Mesenchymal stem cell (in vitro differentiated cells and primary cell): ENCODE measurements around the gene CST4.

Source experiments
- DNase-seq: peaks from one replicate; pipeline ENCODE4 v3.0.0-alpha.2; 2013
- H2AFZ ChIP-seq: one replicate; pipeline ENCODE4 v1.6.1; 2013; ENCODE audit warnings: low read depth, mild to moderate bottlenecking, control low read depth, inconsistent platforms, low read length, moderate library complexity
- H2AK5ac ChIP-seq: 2 replicates; pipeline ENCODE4 v1.6.1; 2013; ENCODE audit warnings: low read length, moderate library complexity, mild to moderate bottlenecking, inconsistent platforms; ENCODE audit not compliant: severe bottlenecking
- H2BK120ac ChIP-seq: one replicate; pipeline ENCODE4 v1.6.1; 2013; ENCODE audit warnings: low read depth, mild to moderate bottlenecking, inconsistent platforms, low read length, moderate library complexity
- H2BK12ac ChIP-seq, 2 experiments: one replicate each; pipeline ENCODE4 v1.6.1; 2013; ENCODE audit warnings: inconsistent platforms in 2 of 2, low read length in 2 of 2, mild to moderate bottlenecking in 2 of 2, moderate library complexity in 2 of 2, control low read depth in 1 of 2
- H2BK15ac ChIP-seq: one replicate; pipeline ENCODE4 v1.6.1; 2013; ENCODE audit warnings: mild to moderate bottlenecking, low read depth, inconsistent platforms; ENCODE audit not compliant: poor library complexity, severe bottlenecking
- H2BK5ac ChIP-seq: 2 replicates; pipeline ENCODE4 v1.6.1; 2013; ENCODE audit warnings: low read depth, mild to moderate bottlenecking, low read length, control low read depth, inconsistent platforms; ENCODE audit not compliant: poor library complexity, severe bottlenecking
- H3K14ac ChIP-seq, 2 experiments: one replicate each; pipeline ENCODE4 v1.6.1; 2013; ENCODE audit warnings: inconsistent platforms in 2 of 2, low read length in 2 of 2, control low read depth in 1 of 2, mild to moderate bottlenecking in 1 of 2, moderate library complexity in 1 of 2
- H3K18ac ChIP-seq, 2 experiments: one replicate each; pipeline ENCODE4 v1.6.1; 2013; ENCODE audit warnings: inconsistent platforms in 2 of 2, low read length in 2 of 2, control low read depth in 1 of 2, low read depth in 1 of 2, mild to moderate bottlenecking in 1 of 2
- H3K23ac ChIP-seq, 2 experiments: one replicate each; pipeline ENCODE4 v1.6.1; 2013; ENCODE audit warnings: inconsistent platforms in 2 of 2, low read length in 2 of 2, mild to moderate bottlenecking in 2 of 2, moderate library complexity in 2 of 2, control low read depth in 1 of 2
- H3K27ac ChIP-seq: 2 replicates; pipeline ENCODE4 v1.5.1; 2013; ENCODE audit warnings: mild to moderate bottlenecking, moderate library complexity, low read length, control low read depth, inconsistent platforms; ENCODE audit not compliant: poor library complexity, severe bottlenecking
- H3K27me3 ChIP-seq, 2 experiments: 2 replicates each; pipeline versions ENCODE4 v1.6.1 to v1.7.0; 2013; ENCODE audit warnings: low read length in 2 of 2, mild to moderate bottlenecking in 2 of 2, moderate library complexity in 2 of 2, control low read depth in 1 of 2, inconsistent platforms in 1 of 2; ENCODE audit not compliant: control insufficient read depth in 1 of 2, insufficient read depth in 1 of 2
- H3K36me3 ChIP-seq, 2 experiments: 2 replicates each; pipeline versions ENCODE4 v1.6.1 to v1.7.0; 2013; ENCODE audit warnings: low read length in 2 of 2, control low read depth in 1 of 2, inconsistent platforms in 1 of 2, low read depth in 1 of 2, mild to moderate bottlenecking in 1 of 2; ENCODE audit not compliant: insufficient read depth in 2 of 2, control insufficient read depth in 1 of 2
- H3K4ac ChIP-seq, 2 experiments: one replicate each; pipeline ENCODE4 v1.6.1; 2013; ENCODE audit warnings: inconsistent platforms in 2 of 2, low read length in 2 of 2, mild to moderate bottlenecking in 2 of 2, moderate library complexity in 2 of 2, control low read depth in 1 of 2, low read depth in 1 of 2
- H3K4me1 ChIP-seq: 2 replicates; pipeline ENCODE4 v1.6.1; 2013; ENCODE audit warnings: low read depth, low read length, control low read depth; ENCODE audit not compliant: control insufficient read depth, insufficient read depth
- H3K4me2 ChIP-seq: 2 replicates; pipeline ENCODE4 v1.6.1; 2013; ENCODE audit warnings: low read length, mild to moderate bottlenecking, inconsistent platforms; ENCODE audit not compliant: poor library complexity, severe bottlenecking
- H3K4me3 ChIP-seq, 2 experiments: 2 replicates each; pipeline versions ENCODE4 v1.5.1 to v1.7.0; 2013; ENCODE audit warnings: low read length in 2 of 2, mild to moderate bottlenecking in 2 of 2, control low read depth in 1 of 2, low read depth in 1 of 2; ENCODE audit not compliant: insufficient read depth in 1 of 2
- H3K79me1 ChIP-seq: replicated peaks from 2 replicates; pipeline ENCODE4 v1.6.1; 2013; ENCODE audit warnings: mild to moderate bottlenecking, control low read depth, low read length, inconsistent platforms; ENCODE audit not compliant: poor library complexity, severe bottlenecking
- H3K9ac ChIP-seq: 2 replicates; pipeline ENCODE4 v1.7.0; 2013; ENCODE audit warnings: mild to moderate bottlenecking, low read length, moderate library complexity
- H3K9me3 ChIP-seq: 2 replicates; pipeline ENCODE4 v1.7.0; 2013; ENCODE audit warnings: mild to moderate bottlenecking, low read length; ENCODE audit not compliant: control insufficient read depth
- H4K8ac ChIP-seq: one replicate; pipeline ENCODE4 v1.6.1; 2013; ENCODE audit warnings: inconsistent platforms, mild to moderate bottlenecking, low read length, moderate library complexity
- H4K91ac ChIP-seq: one replicate; pipeline ENCODE4 v1.6.1; 2013; ENCODE audit warnings: mild to moderate bottlenecking, low read length, inconsistent platforms
- WGBS: methylation state at CpG from one replicate; pipeline ENCODE4 v1.1.7; 2013; ENCODE audit warnings: mixed read lengths; 5-methylcytosine and 5-hydroxymethylcytosine counted together

Gene CST4

GRCh38 chr20:23658336-23658735 is 30.5 kb downstream of the CST4 start:
- H2BK120ac ChIP-seq: no peak overlapping the region
- no peak overlapping the region for H2AFZ ChIP-seq
- peak overlapping the region; percentile 86 for H2AK5ac ChIP-seq
- no peaks in the 10 kb centered on the region for H3K79me1 ChIP-seq
- H3K9me3 ChIP-seq: no peaks in the 10 kb centered on the region
- H3K4ac ChIP-seq: no peak overlapping the region
- no peaks in the 10 kb centered on the region for H3K36me3 ChIP-seq
- H2BK5ac ChIP-seq: peak overlapping the region; percentile 84
- no peak overlapping the region for H3K4me3 ChIP-seq
- no peak overlapping the region for H3K9ac ChIP-seq
- H3K4me1 ChIP-seq: peaks cover 35% of the 10 kb centered on the region
- H2BK15ac ChIP-seq: no peak overlapping the region
- H3K4me2 ChIP-seq: no peak overlapping the region
- no peaks in the 10 kb centered on the region for H3K27me3 ChIP-seq
- H3K18ac ChIP-seq: no peak overlapping the region
- no peak overlapping the region for H3K14ac ChIP-seq
- no peak overlapping the region for H4K91ac ChIP-seq
- no peak overlapping the region for H3K23ac ChIP-seq
- H3K27ac ChIP-seq: peak overlapping the region; percentile 97
- no peak overlapping the region for H2BK12ac ChIP-seq
- DNase-seq: no peak
- no peak overlapping the region for H4K8ac ChIP-seq
- WGBS: no CpG with 5 or more reads among the region's 2 CpGs

GRCh38 chr20:23657202-23657601 is 31.6 kb downstream of the CST4 start:
- Histone ChIP-seq H3K18ac (peak overlapping the region in 1 of 2 experiments; percentile 73), H3K14ac (peak overlapping the region in 1 of 2 experiments; percentile 94)

GRCh38 chr20:23656372-23656771 is 32.5 kb downstream of the CST4 start:
- no peaks in the 10 kb centered on the region for H3K79me1 ChIP-seq
- H3K23ac ChIP-seq: no peak overlapping the region
- H3K27me3 ChIP-seq: no peaks in the 10 kb centered on the region
- H4K91ac ChIP-seq: no peak overlapping the region
- H3K36me3 ChIP-seq: no peaks in the 10 kb centered on the region
- H2AK5ac ChIP-seq: peak overlapping the region; percentile 99
- peaks cover 34% of the 10 kb centered on the region for H3K4me1 ChIP-seq
- H3K4ac ChIP-seq: no peak overlapping the region
- H3K9me3 ChIP-seq: no peaks in the 10 kb centered on the region
- H2BK12ac ChIP-seq: no peak overlapping the region
- H2BK15ac ChIP-seq: no peak overlapping the region
- H2BK120ac ChIP-seq: no peak overlapping the region
- H3K4me3 ChIP-seq: no peak overlapping the region
- peak overlapping the region; percentile 20 for H3K27ac ChIP-seq
- H4K8ac ChIP-seq: no peak overlapping the region
- H2AFZ ChIP-seq: no peak overlapping the region
- H2BK5ac ChIP-seq: no peak overlapping the region
- H3K4me2 ChIP-seq: no peak overlapping the region
- H3K14ac ChIP-seq: no peak overlapping the region
- WGBS: 76% methylated on average over 10 of the region's 10 CpGs
- no peak overlapping the region for H3K9ac ChIP-seq
- DNase-seq: no peak
- H3K18ac ChIP-seq: no peak overlapping the region

More at GRCh38 chr20:23657202-23657601, 31.6 kb downstream of the CST4 start:
- H3K23ac ChIP-seq: no peak overlapping the region
- no peak overlapping the region for H3K4me2 ChIP-seq
- H2BK5ac ChIP-seq: no peak overlapping the region
- peaks cover 37% of the 10 kb centered on the region for H3K4me1 ChIP-seq
- no peak overlapping the region for H4K91ac ChIP-seq
- H3K36me3 ChIP-seq: no peaks in the 10 kb centered on the region
- H3K9me3 ChIP-seq: no peaks in the 10 kb centered on the region
- WGBS: 87% methylated on average over 7 of the region's 8 CpGs
- H3K9ac ChIP-seq: no peak overlapping the region
- no peak overlapping the region for H3K27ac ChIP-seq
- H3K4me3 ChIP-seq: no peak overlapping the region
- H3K79me1 ChIP-seq: no peaks in the 10 kb centered on the region
- no peak overlapping the region for H2BK120ac ChIP-seq
- H2AFZ ChIP-seq: no peak overlapping the region
- no peaks in the 10 kb centered on the region for H3K27me3 ChIP-seq
- H2BK15ac ChIP-seq: no peak overlapping the region
- DNase-seq: no peak
- peak overlapping the region; percentile 81 for H2AK5ac ChIP-seq
- no peak overlapping the region for H2BK12ac ChIP-seq
- H4K8ac ChIP-seq: no peak overlapping the region
- H3K4ac ChIP-seq: no peak overlapping the region

- Histone ChIP-seq H3K18ac (no peak overlapping the region), H3K79me1 (no peaks in the 10 kb centered on the region), H2AK5ac (peak overlapping the region; percentile 99), H3K27me3 (no peaks in the 10 kb centered on the region), H2BK15ac (no peak overlapping the region), H4K91ac (no peak overlapping the region), H2BK120ac (no peak overlapping the region), H2AFZ (no peak overlapping the region), H3K9ac (peak overlapping the region; percentile 40), H2BK5ac (peak overlapping the region; percentile 1), H3K4ac (no peak overlapping the region), H2BK12ac (no peak overlapping the region), H4K8ac (peak overlapping the region; percentile 19), H3K9me3 (no peaks in the 10 kb centered on the region), H3K27ac (no peak overlapping the region), H3K4me1 (peaks cover 32% of the 10 kb centered on the region), H3K4me2 (no peak overlapping the region), H3K14ac (no peak overlapping the region), H3K36me3 (no peaks in the 10 kb centered on the region), H3K4me3 (peak overlapping the region in 1 of 2 experiments; percentile 26), H3K23ac (no peak overlapping the region)
- 84% methylated on average over 23 of the region's 23 CpGs for WGBS
- no peak for DNase-seq
Observed at GRCh38 chr20:23655491-23656211, 33.2 kb downstream of the CST4 start.
